Measurements from ENCODE around the gene SLC35F4. TPM values are rescaled to one million over a fixed set of nuclear protein-coding genes. Genes with fewer than 3 reads are reported as not detected.
"Not testable (repeated sequence)": the region's sequence is repeated elsewhere in the genome, so short reads cannot be mapped to it uniquely, and the experiment has no call there.

Gene SLC35F4
- total RNA-seq, 1 experiment from 2014 or later = not detected

DNA sequence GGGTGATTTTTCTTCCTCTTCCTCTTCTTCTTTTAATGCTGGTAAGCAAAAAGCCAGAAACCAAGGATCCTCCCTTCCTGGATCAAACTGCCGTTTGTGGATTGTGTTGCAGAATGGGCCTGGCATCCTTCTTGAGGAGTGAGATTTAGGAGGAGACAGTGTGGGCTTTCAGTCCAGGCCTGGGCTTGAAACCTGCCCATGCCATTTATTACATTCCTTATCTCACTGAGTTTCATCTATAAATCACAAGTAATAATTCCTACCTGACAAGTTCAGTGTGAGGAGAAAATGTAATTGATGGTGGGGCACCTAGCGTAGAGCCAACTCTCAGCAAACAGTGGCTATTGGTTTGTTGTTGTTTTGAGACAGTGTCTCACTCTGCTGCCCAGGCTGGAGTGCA is 126.4 kb downstream of the SLC35F4 start:
- no peak overlapping the region for H3K4me3 ChIP-seq (ENCODE audit: insufficient read depth, low read depth, low read length)
- DNase-seq = no peak
- no peaks in the 10 kb centered on the region for H3K27me3 ChIP-seq (ENCODE audit: control insufficient read depth, insufficient read depth, low read length)
- H3K36me3 ChIP-seq (replicated peaks; ENCODE audit: control insufficient read depth, insufficient read depth, low read length) = no peaks in the 10 kb centered on the region

DNA sequence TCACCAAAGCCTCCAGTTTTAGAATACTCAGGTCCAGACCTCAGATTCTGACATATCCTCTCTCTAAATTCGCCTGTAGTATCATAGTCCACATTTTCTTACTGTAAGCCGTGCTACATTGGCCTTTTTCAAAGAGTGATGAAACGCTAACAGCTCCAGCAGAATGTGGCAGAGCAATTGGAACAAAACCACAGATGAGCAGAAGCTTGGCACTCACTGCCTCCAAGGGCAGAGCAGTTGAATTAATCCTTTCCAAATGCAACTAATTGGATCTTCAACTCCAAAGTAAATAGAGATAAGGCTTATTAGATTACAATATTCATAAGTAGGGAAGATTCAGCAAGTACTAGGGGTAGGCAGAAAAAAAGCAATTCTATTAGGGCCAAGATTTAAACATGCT is 128.3 kb downstream of the SLC35F4 start:
- Histone ChIP-seq H3K36me3 (replicated peaks; ENCODE audit: control insufficient read depth, insufficient read depth, low read length) (no peaks in the 10 kb centered on the region), H3K27me3 (ENCODE audit: control insufficient read depth, insufficient read depth, low read length) (no peaks in the 10 kb centered on the region), H3K4me3 (ENCODE audit: insufficient read depth, low read depth, low read length) (no peak overlapping the region)
- no peak for DNase-seq

DNA sequence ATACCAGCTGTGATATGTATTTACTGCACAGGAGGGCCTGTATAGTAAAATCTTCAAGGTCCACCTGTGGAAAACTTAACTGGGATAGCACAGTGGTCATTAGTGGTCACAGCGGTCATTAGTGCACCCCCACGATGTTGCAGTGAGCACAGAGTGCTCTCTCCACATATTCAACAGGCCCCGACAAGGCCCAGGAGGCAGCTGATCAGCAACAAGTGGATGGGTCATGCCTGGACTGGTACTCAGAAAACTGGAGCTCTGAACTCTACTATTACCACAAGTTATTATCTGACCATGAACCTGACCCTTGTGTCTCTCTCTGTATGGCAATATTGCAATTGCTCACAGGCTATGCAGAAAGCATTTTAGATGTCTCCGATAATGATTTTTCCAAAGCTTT is 129.5 kb downstream of the SLC35F4 start:
- H3K27me3 ChIP-seq (ENCODE audit: control insufficient read depth, insufficient read depth, low read length) = no peaks in the 10 kb centered on the region
- no peak overlapping the region for H3K4me3 ChIP-seq (ENCODE audit: insufficient read depth, low read depth, low read length)
- no peak for DNase-seq
- no peaks in the 10 kb centered on the region for H3K36me3 ChIP-seq (replicated peaks; ENCODE audit: control insufficient read depth, insufficient read depth, low read length)

DNA sequence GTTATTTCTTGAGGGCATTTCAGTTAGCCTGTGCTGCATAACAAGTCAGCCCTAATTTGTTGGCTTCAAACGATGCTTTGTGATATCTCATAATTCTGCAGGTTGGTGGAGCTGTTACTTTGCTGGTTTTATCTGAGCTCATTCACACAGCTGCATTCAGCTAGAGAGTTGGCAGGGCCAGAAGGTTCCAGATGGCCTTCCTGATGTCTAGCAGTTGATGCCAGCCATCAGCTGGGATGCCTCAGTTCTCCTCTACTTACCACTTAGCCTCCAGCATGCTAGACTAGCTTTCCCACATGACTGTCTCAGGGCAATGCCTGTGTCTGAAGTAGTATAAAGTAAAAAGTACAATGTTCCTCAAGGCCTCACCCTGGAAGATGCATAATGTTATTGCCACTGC is 130.6 kb downstream of the SLC35F4 start:
- Histone ChIP-seq H3K36me3 (replicated peaks; ENCODE audit: control insufficient read depth, insufficient read depth, low read length) (no peaks in the 10 kb centered on the region), H3K4me3 (ENCODE audit: insufficient read depth, low read depth, low read length) (no peak overlapping the region), H3K27me3 (ENCODE audit: control insufficient read depth, insufficient read depth, low read length) (no peaks in the 10 kb centered on the region)
- DNase-seq = no peak

DNA sequence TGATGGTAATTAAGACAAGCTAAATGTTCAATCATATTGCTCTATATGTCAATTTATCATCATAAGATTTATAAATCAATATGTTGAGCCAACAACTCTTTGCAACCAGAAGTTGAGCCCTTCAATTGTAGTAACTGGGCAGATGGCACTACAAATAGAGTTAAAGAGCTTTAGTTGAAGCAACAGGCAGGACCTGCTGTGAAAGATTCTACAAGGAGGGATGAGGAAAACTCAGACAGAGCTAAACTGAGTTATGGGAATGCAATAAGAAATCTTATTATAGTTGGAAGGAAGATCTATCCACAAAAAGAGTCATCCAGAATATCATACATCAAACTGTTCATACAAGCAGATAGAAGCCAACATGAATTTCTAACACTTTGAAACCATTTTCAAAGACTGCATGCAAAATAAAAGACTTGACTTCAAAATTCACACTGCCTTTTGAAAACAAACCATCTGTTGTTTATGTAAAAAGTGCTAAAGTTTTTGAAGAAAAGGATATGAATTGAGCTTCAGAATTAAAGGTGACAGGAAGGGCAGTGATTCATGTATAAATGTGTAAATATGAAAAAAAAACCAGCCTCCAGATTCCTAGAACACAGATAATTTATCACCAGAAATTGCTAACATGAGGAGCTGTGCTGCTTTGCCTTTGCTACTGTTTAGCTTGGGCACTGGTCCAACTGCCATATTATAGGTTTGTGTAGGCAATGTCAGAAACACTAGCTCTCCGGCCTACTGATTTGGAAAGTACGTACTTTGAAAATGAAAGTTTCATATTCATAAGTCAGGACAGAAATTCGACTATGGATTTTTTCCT is 133.2 kb downstream of the SLC35F4 start:
- H3K4me3 ChIP-seq (ENCODE audit: insufficient read depth, low read depth, low read length) = no peak overlapping the region
- DNase-seq = no peak
- H3K36me3 ChIP-seq (replicated peaks; ENCODE audit: control insufficient read depth, insufficient read depth, low read length) = no peaks in the 10 kb centered on the region
- no peaks in the 10 kb centered on the region for H3K27me3 ChIP-seq (ENCODE audit: control insufficient read depth, insufficient read depth, low read length)

DNA sequence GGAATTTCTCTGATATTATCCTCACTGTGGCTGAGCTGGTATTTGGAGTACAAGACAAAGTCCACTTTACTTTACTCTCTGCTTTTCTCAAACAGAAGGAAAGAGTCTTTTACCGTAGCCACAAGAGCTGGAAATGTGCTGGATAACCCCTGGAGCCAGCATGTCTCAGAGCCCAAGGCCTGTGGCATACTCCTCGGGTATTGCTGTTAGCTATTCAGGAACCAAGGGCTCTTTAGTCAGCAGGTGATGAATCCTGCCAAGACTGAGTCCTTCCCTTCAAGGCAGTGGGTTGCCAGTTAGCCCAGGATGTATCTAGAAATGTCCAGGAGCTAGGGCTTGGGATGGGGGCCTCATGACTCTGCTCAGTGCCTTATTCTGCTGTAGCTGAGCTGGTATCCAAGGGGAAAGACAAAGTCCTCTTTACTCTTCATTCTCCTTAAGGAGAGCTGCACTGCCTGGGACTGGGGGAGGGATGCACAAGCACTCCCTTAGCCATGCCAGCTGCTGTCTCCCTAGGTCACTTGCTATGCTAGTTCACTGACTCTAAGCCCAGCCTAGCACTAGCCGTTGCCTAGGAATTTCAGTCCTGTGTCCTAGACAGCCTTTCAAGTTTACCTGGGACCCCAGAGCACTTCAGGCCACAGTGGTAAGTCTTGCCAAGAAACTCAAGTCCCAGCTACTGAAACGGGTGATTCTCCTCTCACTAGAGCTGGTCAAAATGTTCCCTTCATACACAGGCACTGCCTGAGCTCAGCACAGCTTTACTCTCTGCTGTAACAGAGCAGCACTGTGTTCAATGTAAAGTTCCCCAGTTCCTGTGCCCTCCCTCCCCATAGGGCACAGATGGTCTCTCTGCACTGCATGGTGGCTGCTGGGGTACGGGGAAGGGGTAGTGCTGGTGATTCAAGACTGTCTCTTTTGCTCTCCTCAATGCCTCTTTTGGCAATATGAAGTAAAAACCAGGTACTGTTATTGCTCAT is 136.4 kb downstream of the SLC35F4 start:
- Histone ChIP-seq H3K27me3 (ENCODE audit: control insufficient read depth, insufficient read depth, low read length) (no peaks in the 10 kb centered on the region), H3K4me3 (ENCODE audit: insufficient read depth, low read depth, low read length) (no peak overlapping the region), H3K36me3 (replicated peaks; ENCODE audit: control insufficient read depth, insufficient read depth, low read length) (no peaks in the 10 kb centered on the region)
- no peak for DNase-seq

DNA sequence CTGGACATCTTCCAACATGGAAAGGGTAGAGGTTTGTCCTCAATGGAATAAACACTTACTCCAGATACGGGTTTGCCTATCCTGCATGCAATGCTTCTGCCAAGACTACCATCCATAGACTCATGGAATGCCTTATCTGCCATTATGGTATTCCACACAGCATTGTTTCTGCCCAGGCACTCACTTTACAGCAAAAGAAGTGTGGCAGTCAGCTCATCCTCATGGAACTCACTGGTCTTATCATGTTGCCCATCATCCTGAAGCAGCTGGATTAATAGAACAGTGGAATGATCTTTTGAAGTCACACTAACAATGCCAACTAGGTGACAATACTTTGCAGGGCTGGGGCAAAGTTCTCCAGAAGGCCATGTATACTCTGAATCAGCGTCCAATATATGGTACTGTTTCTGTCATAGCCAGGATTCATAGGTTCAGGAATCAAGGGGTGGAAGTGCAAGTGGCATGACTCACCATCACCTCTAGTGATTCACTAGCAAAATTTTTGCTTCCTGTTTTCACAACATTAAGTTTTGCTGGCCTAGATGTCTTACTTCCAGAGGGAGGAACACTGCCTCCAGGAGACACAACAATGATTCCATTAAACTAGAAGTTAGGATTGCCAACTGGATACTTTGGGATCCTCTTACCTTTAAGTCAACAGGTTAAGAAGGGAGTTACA is 140.4 kb downstream of the SLC35F4 start:
- DNase-seq = no peak
- no peaks in the 10 kb centered on the region for H3K27me3 ChIP-seq (ENCODE audit: control insufficient read depth, insufficient read depth, low read length)
- no peaks in the 10 kb centered on the region for H3K36me3 ChIP-seq (replicated peaks; ENCODE audit: control insufficient read depth, insufficient read depth, low read length)
- H3K4me3 ChIP-seq (ENCODE audit: insufficient read depth, low read depth, low read length) = no peak overlapping the region

DNA sequence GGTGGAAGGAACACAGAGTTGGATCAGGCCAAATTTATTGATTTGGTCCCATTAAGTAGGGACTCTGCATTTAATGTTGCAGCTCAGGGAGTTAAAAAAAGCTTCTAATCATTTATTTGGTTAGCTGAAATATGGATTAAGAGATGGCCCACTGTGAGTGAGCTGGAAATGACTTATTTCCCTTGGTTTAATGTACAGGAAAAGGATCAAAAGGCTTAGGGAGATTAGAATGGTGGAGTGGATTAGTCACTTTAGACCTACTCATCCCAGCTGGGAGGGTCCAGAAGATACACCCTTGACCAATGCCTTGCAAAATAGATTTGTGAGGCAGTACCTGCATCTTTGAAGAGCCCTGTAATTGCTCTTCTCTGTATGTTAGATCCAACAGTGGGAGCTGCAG is 143.8 kb downstream of the SLC35F4 start:
- not testable (repeated sequence) for DNase-seq; H3K27me3 ChIP-seq (ENCODE audit: control insufficient read depth, insufficient read depth, low read length); H3K4me3 ChIP-seq (ENCODE audit: insufficient read depth, low read depth, low read length)

DNA sequence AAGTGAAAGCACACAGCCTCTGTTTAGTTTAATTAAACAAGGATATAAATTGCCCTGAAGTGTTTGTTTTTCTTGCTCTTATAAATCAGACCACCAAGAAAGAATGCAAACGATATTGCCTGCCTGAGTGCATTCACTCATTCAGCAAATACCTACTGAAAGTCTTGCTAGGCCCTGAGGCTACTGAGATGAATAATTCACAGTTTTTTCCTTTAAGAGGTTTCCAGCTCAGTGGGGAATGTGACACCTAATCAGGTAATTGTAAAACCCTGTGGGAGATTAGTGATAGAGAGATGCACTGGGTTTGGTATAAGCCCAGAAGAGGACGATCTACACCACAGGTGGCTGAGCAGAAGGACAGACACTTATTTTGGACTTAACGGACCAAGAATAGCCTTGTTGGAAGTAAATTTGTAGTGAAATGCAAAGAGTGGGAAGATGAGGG is 151.4 kb downstream of the SLC35F4 start:
- Histone ChIP-seq H3K4me3 (ENCODE audit: insufficient read depth, low read depth, low read length) (no peak overlapping the region), H3K27me3 (ENCODE audit: control insufficient read depth, insufficient read depth, low read length) (peaks cover 3% of the 10 kb centered on the region; the same call in 1 of the 2 replicates), H3K36me3 (replicated peaks; ENCODE audit: control insufficient read depth, insufficient read depth, low read length) (no peaks in the 10 kb centered on the region)
- DNase-seq = peak; percentile 27

More for the DNA sequence above, 143.8 kb downstream of the SLC35F4 start:
- not testable (repeated sequence) for H3K36me3 ChIP-seq (replicated peaks; ENCODE audit: control insufficient read depth, insufficient read depth, low read length)

DNA sequence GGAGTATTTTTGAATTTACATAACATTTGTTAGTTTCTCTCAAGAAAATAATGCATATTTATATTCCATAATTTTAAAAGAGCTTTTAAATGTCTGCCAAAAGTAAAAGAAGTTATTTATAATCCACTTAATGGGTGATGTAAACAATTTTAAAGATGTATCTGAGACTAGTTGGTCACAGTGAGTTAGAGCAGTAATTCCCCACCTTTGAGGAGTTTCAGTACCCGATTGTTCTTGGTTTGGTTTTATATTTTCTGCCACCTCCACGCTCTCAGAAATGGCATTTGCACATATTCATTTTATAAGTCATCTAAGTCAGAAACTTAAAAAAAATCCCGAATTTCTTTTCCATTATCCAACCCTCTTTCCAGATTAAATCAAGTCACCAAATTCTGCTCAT is 153.2 kb downstream of the SLC35F4 start:
- no peak for DNase-seq
- Histone ChIP-seq H3K4me3 (ENCODE audit: insufficient read depth, low read depth, low read length) (no peak overlapping the region), H3K36me3 (replicated peaks; ENCODE audit: control insufficient read depth, insufficient read depth, low read length) (no peaks in the 10 kb centered on the region), H3K27me3 (ENCODE audit: control insufficient read depth, insufficient read depth, low read length) (peaks cover 3% of the 10 kb centered on the region; the same call in 1 of the 2 replicates)

DNA sequence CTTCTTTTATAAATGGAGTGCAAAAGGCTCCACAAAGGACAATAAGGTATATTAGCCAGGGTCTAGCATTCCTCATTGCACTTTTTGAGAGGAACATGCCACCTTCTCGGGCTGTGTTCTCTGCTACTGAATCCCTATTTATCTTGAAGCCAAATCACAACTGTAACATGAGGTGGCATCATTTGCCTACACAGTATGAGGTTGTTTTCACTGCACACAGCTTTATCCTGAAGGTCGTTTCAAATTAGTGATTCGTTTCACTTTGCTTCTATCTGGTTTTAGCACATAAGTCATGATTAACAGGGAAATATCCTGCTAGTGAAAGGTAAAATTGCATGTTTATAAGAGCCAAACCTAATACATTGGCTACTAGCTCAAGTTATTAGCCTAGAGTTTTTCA is 153.8 kb downstream of the SLC35F4 start:
- Histone ChIP-seq H3K4me3 (ENCODE audit: insufficient read depth, low read depth, low read length) (no peak overlapping the region), H3K27me3 (ENCODE audit: control insufficient read depth, insufficient read depth, low read length) (peaks cover 3% of the 10 kb centered on the region; the same call in 1 of the 2 replicates)

DNA sequence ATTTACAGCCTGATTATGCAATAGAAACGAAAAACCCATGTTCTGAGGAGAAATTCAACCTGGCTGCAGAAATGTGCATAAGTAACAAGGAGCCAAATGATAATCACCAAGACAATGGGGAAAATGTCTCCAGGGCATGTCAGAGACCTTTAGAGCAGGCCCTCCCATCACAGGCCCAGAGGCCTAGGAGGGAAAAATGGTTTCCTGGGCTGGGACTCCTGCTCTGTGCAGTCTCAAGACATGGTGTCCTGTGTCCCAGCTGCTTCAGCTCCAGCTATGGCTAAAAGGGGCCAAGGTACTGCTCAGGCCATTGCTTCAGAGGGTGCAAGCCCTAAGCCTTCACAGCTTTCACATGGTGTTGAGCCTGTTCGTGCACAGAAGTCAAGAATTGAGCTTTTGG is 156.0 kb downstream of the SLC35F4 start:
- peaks cover 3% of the 10 kb centered on the region; the same call in 1 of the 2 replicates for H3K27me3 ChIP-seq (ENCODE audit: control insufficient read depth, insufficient read depth, low read length)
- H3K36me3 ChIP-seq (replicated peaks; ENCODE audit: control insufficient read depth, insufficient read depth, low read length) = no peaks in the 10 kb centered on the region
- DNase-seq = no peak
- H3K4me3 ChIP-seq (ENCODE audit: insufficient read depth, low read depth, low read length) = no peak overlapping the region

More for the DNA sequence above, 153.8 kb downstream of the SLC35F4 start:
- H3K36me3 ChIP-seq (replicated peaks; ENCODE audit: control insufficient read depth, insufficient read depth, low read length) = no peaks in the 10 kb centered on the region
- no peak for DNase-seq

DNA sequence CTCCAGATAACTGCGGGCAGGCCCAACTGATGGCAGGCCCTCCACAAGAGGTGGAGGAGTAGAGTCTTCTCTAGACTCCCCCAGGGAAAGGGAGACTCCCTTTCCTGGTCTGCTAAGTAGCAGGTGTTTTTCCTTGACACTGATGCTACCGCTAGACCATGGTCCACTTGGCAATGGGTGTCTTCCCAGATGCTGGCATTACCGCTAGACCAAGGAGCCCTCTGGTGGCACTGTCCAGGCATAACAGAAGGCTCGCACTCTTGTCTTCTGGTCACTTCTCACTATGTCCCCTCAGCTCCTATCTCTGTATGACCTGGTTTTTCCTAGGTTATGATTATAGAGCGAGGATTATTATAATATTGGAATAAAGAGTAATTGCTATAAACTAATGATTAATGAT is 156.8 kb downstream of the SLC35F4 start:
- H3K36me3 ChIP-seq (replicated peaks; ENCODE audit: control insufficient read depth, insufficient read depth, low read length); DNase-seq; H3K4me3 ChIP-seq (ENCODE audit: insufficient read depth, low read depth, low read length); H3K27me3 ChIP-seq (ENCODE audit: control insufficient read depth, insufficient read depth, low read length): not testable (repeated sequence)

DNA sequence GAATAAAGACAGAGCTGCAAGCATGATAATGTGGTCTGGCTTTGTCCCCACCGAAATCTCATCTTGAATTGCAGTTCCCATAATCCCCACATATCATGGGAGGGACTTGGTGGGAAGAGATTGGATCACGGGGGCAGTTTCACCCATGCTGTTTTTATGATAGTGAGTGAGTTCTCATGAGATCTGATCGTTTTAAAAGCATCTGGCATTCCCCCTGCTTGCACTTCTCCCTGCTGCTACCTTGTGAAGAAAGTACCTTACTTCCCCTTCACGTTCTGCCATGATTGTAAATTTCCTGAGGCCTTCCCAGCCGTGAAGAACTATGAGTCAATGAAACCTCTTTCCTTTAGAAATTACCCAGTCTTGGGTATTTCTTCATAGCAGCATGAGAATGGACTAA is 158.7 kb downstream of the SLC35F4 start:
- Histone ChIP-seq H3K27me3 (ENCODE audit: control insufficient read depth, insufficient read depth, low read length) (no peaks in the 10 kb centered on the region), H3K4me3 (ENCODE audit: insufficient read depth, low read depth, low read length) (no peak overlapping the region), H3K36me3 (replicated peaks; ENCODE audit: control insufficient read depth, insufficient read depth, low read length) (no peaks in the 10 kb centered on the region)
- DNase-seq = no peak

Measured in H7 (cell line).